HG02642 (cell line): ENCODE measurements around the gene PSPH.
"Not testable (repeated sequence)": the region's sequence is repeated elsewhere in the genome, so short reads cannot be mapped to it uniquely, and the experiment has no call there.

Experiments used
- ATAC-seq: cut with Tn5 transposase; IDR thresholded peaks from one replicate; pipeline ENCODE4 v1.9.1; 2021; ENCODE audit warnings: mild to moderate bottlenecking; ENCODE audit not compliant: unreplicated experiment, poor library complexity

PSPH gene

DNA sequence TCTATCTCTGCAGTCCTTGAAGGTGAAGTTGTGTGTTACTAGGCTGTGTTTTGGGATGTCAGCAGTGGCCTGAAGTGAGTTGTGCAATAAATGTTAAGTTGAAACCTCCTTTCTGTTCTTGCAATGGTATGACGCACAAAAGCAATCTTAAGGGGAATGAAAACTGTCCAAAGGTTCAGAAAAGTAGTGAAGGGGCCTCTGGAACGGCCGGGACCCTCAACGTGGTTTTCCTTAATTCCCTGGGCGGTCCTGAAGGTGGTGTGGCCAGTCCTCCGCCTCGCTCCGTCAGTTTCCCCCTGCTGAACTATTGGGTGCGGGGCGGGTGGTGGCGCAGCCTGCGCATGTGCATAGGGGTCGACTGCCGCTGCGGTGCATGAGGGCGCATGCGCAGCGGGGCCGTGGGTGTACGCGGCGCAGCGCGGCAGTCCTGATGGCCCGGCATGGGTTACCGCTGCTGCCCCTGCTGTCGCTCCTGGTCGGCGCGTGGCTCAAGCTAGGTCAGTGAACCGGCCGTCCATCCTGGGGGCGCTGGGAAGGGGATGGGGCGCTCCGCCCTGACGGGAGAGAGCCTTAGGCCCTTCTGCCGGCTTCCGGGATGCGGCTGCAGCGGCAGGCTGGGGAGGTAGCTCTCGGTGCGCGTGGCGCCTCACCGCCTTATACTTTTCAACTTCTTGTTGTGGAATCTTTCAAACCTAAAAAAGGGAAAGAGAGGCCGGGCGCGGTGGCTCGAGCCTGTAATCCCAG is 12.8 kb upstream of the PSPH start, which contains the start of gene SUMF2:
Gene SUMF2, plus strand, starts transcription at position 405 of the 744 bp plus-strand sequence. Its CDS starts 26 bp downstream, at position 431.
- ATAC-seq: peak; percentile 96

DNA sequence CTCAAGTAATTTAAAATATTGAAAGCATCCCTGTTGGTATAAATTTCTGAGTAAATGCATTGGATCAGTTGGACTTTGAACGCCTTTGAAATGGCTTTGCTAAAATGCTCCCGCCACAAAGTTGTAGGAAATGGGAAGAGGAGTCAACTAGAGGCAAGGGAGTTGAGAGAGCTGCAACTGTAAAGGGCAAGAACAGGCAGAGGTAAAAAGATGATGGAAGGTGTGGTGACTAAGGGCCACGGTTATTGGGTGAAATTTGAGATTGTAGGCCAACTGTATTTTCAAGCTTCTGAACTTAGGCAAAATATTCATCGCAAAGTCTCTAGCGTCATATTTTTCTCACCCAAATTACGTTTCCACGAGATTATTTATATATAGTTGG is 12.2 kb upstream of the PSPH start:
- no peak for ATAC-seq

- no peak for ATAC-seq
Observed at GRCh38 chr7:56062382-56062781, 11.1 kb upstream of the PSPH start.

GRCh38 chr7:56053993-56054392 is 2.7 kb upstream of the PSPH start:
- no peak for ATAC-seq

- no peak for ATAC-seq
Observed at GRCh38 chr7:56053379-56053778, 2.1 kb upstream of the PSPH start.

- ATAC-seq: no peak
Observed at GRCh38 chr7:56051053-56051338, 248 bp downstream of the PSPH start.

DNA sequence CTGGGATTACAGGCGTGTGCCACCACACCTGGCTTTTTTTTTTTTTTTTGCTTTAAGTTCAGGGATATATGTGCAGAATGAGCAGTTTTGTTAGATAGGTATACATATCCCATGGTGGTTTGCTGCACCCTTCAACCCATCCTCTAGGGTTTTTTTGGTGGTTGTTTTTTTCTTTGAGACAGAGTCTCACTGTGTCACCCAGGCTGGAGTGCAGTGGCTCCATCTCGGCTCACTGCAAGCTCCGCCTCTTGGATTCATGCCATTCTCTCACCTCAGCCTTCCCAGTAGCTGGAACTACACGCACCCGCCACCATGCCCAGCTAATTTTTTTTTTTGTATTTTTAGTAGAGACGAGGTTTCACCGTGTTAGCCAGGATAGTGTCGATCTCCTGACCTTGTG is 2.5 kb downstream of the PSPH start:
- not testable (repeated sequence) for ATAC-seq

- ATAC-seq: no peak
Observed at GRCh38 chr7:56048245-56048644, 3.0 kb downstream of the PSPH start.

GRCh38 chr7:56047446-56048116 is 3.7 kb downstream of the PSPH start:
- ATAC-seq: not testable (repeated sequence)

DNA sequence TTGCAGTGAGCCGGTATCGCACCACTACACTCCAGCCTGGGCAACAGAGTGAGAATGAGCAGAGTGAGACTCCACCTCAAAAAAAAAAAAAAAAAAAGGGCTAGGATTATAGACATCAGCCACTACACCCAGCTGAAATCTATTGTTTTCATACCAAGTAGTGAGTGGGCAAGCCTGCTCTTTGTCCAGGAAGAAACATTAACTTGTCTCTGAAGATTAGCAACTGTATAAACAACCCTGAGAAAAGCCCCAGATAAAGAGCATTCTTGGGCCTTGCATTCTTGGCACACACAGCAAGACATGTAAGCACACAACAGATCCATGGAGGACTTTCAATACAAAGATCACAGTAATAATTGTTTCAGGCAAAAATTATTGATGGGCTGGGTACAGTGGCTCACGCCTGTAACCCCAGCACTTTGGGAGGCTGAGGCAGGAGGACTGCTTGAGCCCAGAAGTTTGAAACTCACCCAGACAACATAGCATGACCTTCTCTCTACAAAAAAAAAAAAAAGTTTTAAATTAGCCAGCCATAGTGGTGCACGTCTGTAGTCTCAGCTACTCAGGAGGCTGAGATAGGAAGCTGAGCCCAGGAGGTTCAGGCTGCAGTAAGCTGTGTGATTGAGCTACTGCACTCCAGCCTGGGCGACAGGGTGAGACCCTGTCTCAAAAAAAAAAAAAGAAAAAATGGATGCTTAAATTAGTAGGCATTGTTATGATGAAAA is 4.4 kb downstream of the PSPH start:
- ATAC-seq: no peak

DNA sequence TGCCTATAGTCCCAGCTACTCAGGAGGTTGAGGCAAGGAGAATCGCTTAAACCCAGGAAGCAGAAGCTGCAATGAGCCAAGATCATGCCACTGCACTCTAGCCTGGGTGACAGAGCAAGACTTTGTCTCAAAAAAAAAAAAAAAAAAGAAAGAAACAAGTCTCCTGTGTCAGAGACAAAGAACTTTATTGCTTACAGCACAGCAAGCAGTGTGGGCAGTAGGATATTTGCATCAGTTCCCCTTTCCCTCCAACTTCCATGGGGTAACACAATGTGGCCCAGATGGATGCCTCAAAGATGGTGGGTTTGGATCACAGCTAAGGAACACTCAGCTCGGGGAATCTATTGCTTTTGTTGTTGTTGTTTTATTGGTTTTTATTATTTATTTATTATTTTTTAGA is 5.5 kb downstream of the PSPH start:
- not testable (repeated sequence) for ATAC-seq

DNA sequence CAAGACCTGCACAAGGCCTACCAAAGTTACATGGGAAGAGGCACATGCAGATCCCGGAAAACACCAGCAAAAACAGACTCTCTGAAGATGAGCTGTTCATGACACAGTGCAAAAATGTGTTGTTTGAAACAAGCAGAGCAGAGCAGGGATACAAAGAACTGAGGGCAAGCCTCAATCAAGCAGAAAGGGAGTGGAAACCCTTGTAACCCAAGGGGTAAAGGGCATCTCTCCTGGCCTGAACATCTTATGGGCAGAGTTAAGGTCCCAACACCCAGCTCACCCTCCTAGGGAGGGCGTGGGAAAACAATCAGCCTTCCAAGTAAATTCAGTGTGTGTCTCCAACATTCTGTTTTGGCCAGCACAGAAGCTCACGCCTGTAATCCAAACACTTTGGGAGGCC is 10.5 kb downstream of the PSPH start:
- no peak for ATAC-seq

DNA sequence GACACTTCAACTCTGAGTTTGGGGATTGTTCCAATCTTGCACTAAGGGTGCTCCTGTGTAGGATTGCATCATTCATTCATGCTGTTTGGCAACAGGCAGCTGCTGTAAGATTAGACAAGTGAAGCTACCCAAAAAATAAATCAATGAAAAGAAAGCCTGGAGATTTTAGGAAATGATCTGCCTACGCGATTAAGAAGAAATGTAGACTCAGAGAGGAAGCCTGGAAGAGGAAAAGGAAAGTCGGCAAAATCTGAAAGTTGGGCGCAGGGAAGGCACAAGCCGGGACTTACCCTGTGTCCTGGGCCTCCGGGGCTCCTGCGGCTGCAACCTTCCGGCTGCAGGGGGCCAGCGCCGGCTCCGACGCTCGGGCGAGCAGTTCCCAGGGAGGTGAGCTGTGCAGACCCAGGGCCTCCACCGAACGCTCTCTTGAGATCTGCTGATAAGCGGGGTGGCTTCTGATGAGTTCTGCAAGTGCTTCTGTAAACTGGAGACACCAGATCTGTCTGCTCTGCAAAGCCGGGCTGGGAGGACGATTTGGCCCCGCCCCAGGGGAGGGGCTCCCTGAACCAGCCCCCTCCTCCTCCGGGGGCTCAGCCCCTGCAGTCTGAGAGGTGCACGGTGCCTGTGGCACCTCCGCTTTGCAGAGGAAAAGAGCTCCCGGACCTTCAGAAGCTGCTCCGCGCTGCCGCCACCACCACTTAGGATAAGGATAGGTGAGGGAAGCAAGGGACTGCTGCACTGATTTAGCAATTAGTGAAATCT is 17.4 kb downstream of the PSPH start:
- peak; percentile 99 for ATAC-seq

GRCh38 chr7:56032578-56032977 is 18.7 kb downstream of the PSPH start:
- ATAC-seq: not testable (repeated sequence)

- ATAC-seq: not testable (repeated sequence)
Observed at GRCh38 chr7:56031556-56031955, 19.7 kb downstream of the PSPH start.

GRCh38 chr7:56030340-56030739 is 20.9 kb downstream of the PSPH start:
- ATAC-seq: no peak

GRCh38 chr7:56028942-56029630 is 22.2 kb downstream of the PSPH start:
- ATAC-seq: no peak

- no peak for ATAC-seq
Observed at GRCh38 chr7:56026538-56026937, 24.7 kb downstream of the PSPH start.

- no peak for ATAC-seq
Observed at GRCh38 chr7:56023500-56023899, 27.7 kb downstream of the PSPH start.

GRCh38 chr7:56019501-56019900 is 31.7 kb downstream of the PSPH start:
- no peak for ATAC-seq
